K562 (cell line): ENCODE measurements around the gene F2RL1. TPM values are rescaled to one million over a fixed set of nuclear protein-coding genes. Genes with fewer than 3 reads are reported as not detected.
A peak's percentile ranks its signal among the peaks of the same experiment; 100 is the strongest.

Experiments used
- ATAC-seq: fragments of 200-7000 bp; cut with Tn5 transposase; 3 replicates; pipeline ENCODE4 v1.9.1; 2020; ENCODE audit warnings: moderate library complexity
- BruUV-seq: library from RNA; stranded (reverse); fragments of 400-500 nt; replicated peaks from 2 replicates; lab custom pipeline; 2021; lab: Mats Ljungman, UMichigan
- CTCF ChIA-PET: fragments of 300-600 bp; formaldehyde crosslinking; extraction: SDS; loops from one replicate; lab custom pipeline; 2021; ENCODE audit warnings: low intra/inter-chr PET ratio; lab: Yijun Ruan, JAX
- POLR2A ChIA-PET: fragments of 300-600, 350-650 bp; sonication (Branson Sonifier 250); formaldehyde crosslinking; extraction: SDS; loops from one replicate; lab custom pipeline; 2021; ENCODE audit warnings: antibody characterized with exemption, inconsistent platforms; lab: Yijun Ruan, JAX
- DNase-seq, 4 experiments: peaks; one replicate each; pipeline versions ENCODE4 v3.0.0 to v3.0.0-alpha.2; 2011 to 2018; ENCODE audit warnings: low spot score in 3 of 4, mixed read lengths in 3 of 4; ENCODE audit errors: extremely low read depth in 1 of 4
- FAIRE-seq: peaks from 2 replicates; lab custom pipeline; 2011; peaks lifted over from hg19 to GRCh38; lab: Jason Lieb, UNC
- H2AFZ ChIP-seq: 2 replicates; pipeline ENCODE4 v1.6.0; 2011; ENCODE audit warnings: low read depth, low read length, control low read depth, inconsistent platforms
- H3K27ac ChIP-seq: fragments of 200-600 bp; 3 replicates; pipeline ENCODE4 v1.8.0; 2011; ENCODE audit warnings: low read depth, mild to moderate bottlenecking, control low read depth, inconsistent platforms, low read length, moderate library complexity, mixed read lengths; ENCODE audit errors: extremely low read depth
- H3K27me3 ChIP-seq, 2 experiments: fragments of 300-600 bp in 1 of 2; 2 replicates in 1 of 2; 3 replicates in 1 of 2; pipeline versions ENCODE4 v1.6.0 to v1.8.0; 2011; ENCODE audit warnings: inconsistent platforms in 2 of 2, low read length in 2 of 2, mild to moderate bottlenecking in 1 of 2, mixed read lengths in 1 of 2, moderate library complexity in 1 of 2; ENCODE audit not compliant: control insufficient read depth in 2 of 2, insufficient read depth in 2 of 2
- H3K36me3 ChIP-seq: fragments of 300-600 bp; 3 replicates; pipeline ENCODE4 v1.8.0; 2011; ENCODE audit warnings: mild to moderate bottlenecking, low read length, inconsistent platforms; ENCODE audit not compliant: control insufficient read depth, insufficient read depth
- H3K4me1 ChIP-seq, 2 experiments: fragments of 200-600 bp in 1 of 2; replicated peaks in 1 of 2; 2 replicates in 1 of 2; 3 replicates in 1 of 2; pipeline versions ENCODE4 v1.5.1 to v1.8.0; 2011; ENCODE audit warnings: inconsistent platforms in 2 of 2, low read length in 2 of 2, mild to moderate bottlenecking in 1 of 2, mixed read lengths in 1 of 2, moderate library complexity in 1 of 2; ENCODE audit not compliant: control insufficient read depth in 2 of 2, insufficient read depth in 2 of 2
- H3K4me2 ChIP-seq: 2 replicates; pipeline ENCODE4 v1.6.1; 2011; ENCODE audit warnings: low read length, control low read depth, inconsistent platforms, mixed read lengths; ENCODE audit not compliant: insufficient read depth
- H3K4me3 ChIP-seq: fragments of 200-600 bp; sonication (generic), shearing (Covaris generic); 2 replicates; pipeline ENCODE4 v1.5.1; 2016; ENCODE audit warnings: control low read depth, inconsistent platforms
- H3K79me2 ChIP-seq: fragments of 200-600 bp; 3 replicates; pipeline ENCODE4 v1.8.0; 2011; ENCODE audit warnings: low read length, inconsistent platforms; ENCODE audit not compliant: control insufficient read depth, insufficient read depth
- H3K9ac ChIP-seq, 2 experiments: 2 replicates each; pipeline versions ENCODE4 v1.6.0 to v1.6.1; 2011; ENCODE audit warnings: low read depth in 2 of 2, low read length in 2 of 2, control low read depth in 1 of 2, inconsistent platforms in 1 of 2, mild to moderate bottlenecking in 1 of 2, mixed read lengths in 1 of 2; ENCODE audit not compliant: insufficient read depth in 1 of 2
- H3K9me1 ChIP-seq: one replicate; pipeline ENCODE4 v1.6.0; 2011; ENCODE audit warnings: inconsistent platforms, mild to moderate bottlenecking, low read length, moderate library complexity; ENCODE audit not compliant: control insufficient read depth, insufficient read depth
- H3K9me3 ChIP-seq: replicated peaks from 2 replicates; pipeline ENCODE4 v1.5.1; 2011; ENCODE audit warnings: low read depth, low read length, inconsistent platforms; ENCODE audit not compliant: control insufficient read depth, insufficient read depth
- H4K20me1 ChIP-seq: replicated peaks from 2 replicates; pipeline ENCODE4 v1.6.1; 2011; ENCODE audit warnings: low read length, inconsistent platforms, mixed read lengths; ENCODE audit not compliant: control insufficient read depth, insufficient read depth
- BRD9 ChIP-seq: fragments of 450-650 bp; IDR thresholded peaks from 2 replicates; pipeline ENCODE4 v1.6.1; 2018; ENCODE audit warnings: low read depth; ENCODE audit not compliant: partially characterized antibody
- CBX2 ChIP-seq: fragments of 200-600 bp; sonication (generic); IDR thresholded peaks from one replicate; pipeline ENCODE4 v1.6.1; 2012; ENCODE audit warnings: mild to moderate bottlenecking, low read length, inconsistent platforms; ENCODE audit not compliant: insufficient read depth, poor library complexity, severe bottlenecking
- CUX1 ChIP-seq: fragments of 200-800 bp; sonication (Bioruptor generic); IDR thresholded peaks from 2 replicates; pipeline ENCODE4 v1.6.1; 2016; ENCODE audit warnings: missing genetic modification characterization, missing compliant biosample characterization
- DPF2 ChIP-seq: fragments of 450-650 bp; IDR thresholded peaks from 2 replicates; pipeline ENCODE4 v1.6.1; 2016
- HDAC3 ChIP-seq: fragments of 450-650 bp; IDR thresholded peaks from 2 replicates; pipeline ENCODE4 v1.6.1; 2018; ENCODE audit warnings: borderline replicate concordance, mild to moderate bottlenecking, moderate library complexity; ENCODE audit not compliant: partially characterized antibody
- HIVEP1 ChIP-seq: fragments of 250-450 bp; sonication (Bioruptor Pico); IDR thresholded peaks from 2 replicates; pipeline ENCODE4 v1.4.0; 2020; ENCODE audit warnings: mild to moderate bottlenecking
- KHSRP ChIP-seq: fragments of 450-650 bp; IDR thresholded peaks from 2 replicates; pipeline ENCODE4 v1.6.1; 2017
- MAFK ChIP-seq: IDR thresholded peaks from 2 replicates; pipeline ENCODE4 v1.6.1; 2011; ENCODE audit warnings: low read length, improper control_type of control experiment
- MEIS2 ChIP-seq: fragments of 450-650 bp; IDR thresholded peaks from 2 replicates; pipeline ENCODE4 v1.6.1; 2014; ENCODE audit warnings: mild to moderate bottlenecking; ENCODE audit not compliant: partially characterized antibody
- OTX1 ChIP-seq: fragments of 450-650 bp; formaldehyde crosslinking; IDR thresholded peaks from 2 replicates; pipeline ENCODE4 v1.4.0; 2022; ENCODE audit warnings: mild to moderate bottlenecking
- PHB2 ChIP-seq: fragments of 450-650 bp; IDR thresholded peaks from 2 replicates; pipeline ENCODE4 v1.6.1; 2017; ENCODE audit warnings: low read depth
- RAD51 ChIP-seq: fragments of 450-650 bp; IDR thresholded peaks from 2 replicates; pipeline ENCODE4 v1.7.1; 2016; ENCODE audit warnings: low read depth, mild to moderate bottlenecking, borderline replicate concordance
- SIX5 ChIP-seq, 2 experiments: IDR thresholded peaks; 2 replicates each; pipeline ENCODE4 v1.6.1; 2011; ENCODE audit warnings: low read length in 2 of 2, borderline replicate concordance in 1 of 2, low read depth in 1 of 2, mild to moderate bottlenecking in 1 of 2, moderate library complexity in 1 of 2; ENCODE audit not compliant: insufficient read depth in 1 of 2
- ZNF764 ChIP-seq: fragments of 250-450 bp; sonication (Bioruptor Pico); IDR thresholded peaks from 2 replicates; pipeline ENCODE4 v1.4.0; 2020; ENCODE audit warnings: low read depth, mild to moderate bottlenecking, moderate library complexity
- WGBS: fragments of 100-300 bp; shearing (Covaris generic); methylation state at CpG from one replicate; pipeline ENCODE4 v1.1.6; 2016; ENCODE audit warnings: low coverage, mixed read lengths; ENCODE audit not compliant: insufficient coverage; ENCODE audit errors: missing lambda C conversion rate; 5-methylcytosine and 5-hydroxymethylcytosine counted together
- in situ Hi-C: fragments of 300-500 bp; cut with MboI; formaldehyde crosslinking; loops from 4 replicates; pipeline ENCODE4 v1.15.0; 2018; ENCODE audit warnings: inconsistent platforms, mixed read lengths
- intact Hi-C: fragments of 100-400 bp; cut with micrococcal nuclease; formaldehyde crosslinking; loops from 2 replicates; pipeline ENCODE4 v1.14.2; 2022
- polyA plus RNA-seq, 8 experiments: library from polyadenylated mRNA; depleted of rRNA in 4 of 8; stranded (reverse) in 5 of 8; unstranded in 3 of 8; fragments of >200 nt; fragmentation: Nextera tagmentation in 2 of 8; fragmentation: Illumina TruSeq in 1 of 8; extraction: Ambion mirVana in 2 of 8; extraction: Trizol in 1 of 8; gene quantifications; 2 replicates each; pipeline versions ENCODE4 v1.2.1 to v1.2.3, GENCODE V29; 2011 to 2014; ENCODE audit warnings: inconsistent platforms in 1 of 8, missing spikeins in 1 of 8
- total RNA-seq, 7 experiments: library from RNA; depleted of rRNA in 6 of 7; stranded (reverse); fragments of >200 nt in 6 of 7; fragmentation: Illumina TruSeq in 2 of 7; extraction: Trizol in 2 of 7; gene quantifications; 2 replicates each; pipeline versions ENCODE4 v1.2.1 to v1.2.3, GENCODE V29; 2011 to 2021; ENCODE audit warnings: low replicate concordance in 1 of 7

F2RL1 gene
- total and polyA plus RNA-seq, 9 of the 15 experiments (the other 6 are each of a cell fraction or from before 2014, with no cell fraction given) = 0.03 to 0.50 (median 0.27) TPM; not detected in 6

GRCh38 chr5:76771705-76772405 lies 47.0 kb upstream of the F2RL1 start:
- H3K27ac ChIP-seq = no peak overlapping the region
- intact Hi-C loops (loop anchor here (5.0 kb wide), 1 partner anchor 130 kb away; no protein-coding TSS in a partner anchor), in situ Hi-C loops (loop anchor here (10.0 kb wide), 1 partner anchor 127 kb away; no protein-coding TSS in a partner anchor)
- DNase-seq (peak in 1 of 4 experiments; percentile 19), FAIRE-seq (peak; percentile 71), ATAC-seq (peak; percentile 52; the same call in 1 of the 3 replicates)
- H3K4me1 ChIP-seq = peaks cover 0 to 4% of the 10 kb centered on the region in 2 experiments; a peak in 2 of 5 replicates
- no TSS peak for BruUV-seq
- 19% methylated on average over 3 of the region's 3 CpGs for WGBS
- no peaks in the 10 kb centered on the region for H3K9me3 ChIP-seq
- no peaks in the 10 kb centered on the region for H3K79me2 ChIP-seq
- no peak overlapping the region for H3K9ac ChIP-seq
- H2AFZ ChIP-seq = no peak overlapping the region
- H3K36me3 ChIP-seq = no peaks in the 10 kb centered on the region
- ChIA-PET CTCF (interaction anchor here (0.6 to 0.9 kb wide), 2 partner anchors 96 to 170 kb away, joined by 3 to 4 read pairs; no protein-coding TSS in a partner anchor), POLR2A (no interaction called here)
- H3K27me3 ChIP-seq = no peaks in the 10 kb centered on the region
- H3K4me3 ChIP-seq = no peak overlapping the region
- H4K20me1 ChIP-seq = no peaks in the 10 kb centered on the region
- H3K4me2 ChIP-seq = no peak overlapping the region
- no peaks in the 10 kb centered on the region for H3K9me1 ChIP-seq
- TF ChIP-seq HDAC3 (no peak), CUX1 (CRISPR knock-in tag) (no peak), PHB2 (no peak), CBX2 (no peak), MEIS2 (no peak), OTX1 (CRISPR knock-in tag) (no peak), KHSRP (no peak), RAD51 (no peak), MAFK (no peak), BRD9 (no peak), HIVEP1 (CRISPR knock-in tag) (no peak), SIX5 (IDR thresholded peaks at IDR 0.05; ENCODE audit: borderline replicate concordance in 1 of 2, insufficient read depth in 1 of 2, low read depth in 1 of 2, low read length in 2 of 2) (no peak), DPF2 (no peak), ZNF764 (no peak)
